Pons (tissue), 1 donor: ENCODE results near the gene HMOX2.

ENCODE experiments used
- DNase-seq: peaks from one replicate; pipeline ENCODE4 v3.0.0-alpha.2; 2016; ENCODE audit warnings: low spot score

HMOX2 gene

DNA sequence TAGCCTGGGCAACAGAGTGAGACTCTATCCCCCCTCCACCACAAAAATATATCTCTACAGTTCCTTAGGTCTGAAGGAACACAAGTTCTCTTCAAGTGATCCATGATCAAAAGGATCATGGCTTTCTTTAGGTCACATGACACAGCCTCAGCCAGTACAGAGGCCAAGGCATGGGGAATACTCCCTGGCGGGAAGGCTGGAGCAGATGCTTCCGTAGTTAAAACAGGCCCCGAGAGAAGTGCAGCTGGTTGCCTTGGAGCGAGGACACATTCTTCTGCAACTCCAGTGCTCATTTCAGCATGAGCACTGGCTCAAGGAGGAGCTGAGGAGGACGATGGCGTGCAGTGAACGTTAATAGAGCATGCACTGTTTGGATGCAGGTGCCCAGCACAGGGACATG lies 48.9 kb downstream of the HMOX2 start:
- DNase-seq, result peak; percentile 23

DNA sequence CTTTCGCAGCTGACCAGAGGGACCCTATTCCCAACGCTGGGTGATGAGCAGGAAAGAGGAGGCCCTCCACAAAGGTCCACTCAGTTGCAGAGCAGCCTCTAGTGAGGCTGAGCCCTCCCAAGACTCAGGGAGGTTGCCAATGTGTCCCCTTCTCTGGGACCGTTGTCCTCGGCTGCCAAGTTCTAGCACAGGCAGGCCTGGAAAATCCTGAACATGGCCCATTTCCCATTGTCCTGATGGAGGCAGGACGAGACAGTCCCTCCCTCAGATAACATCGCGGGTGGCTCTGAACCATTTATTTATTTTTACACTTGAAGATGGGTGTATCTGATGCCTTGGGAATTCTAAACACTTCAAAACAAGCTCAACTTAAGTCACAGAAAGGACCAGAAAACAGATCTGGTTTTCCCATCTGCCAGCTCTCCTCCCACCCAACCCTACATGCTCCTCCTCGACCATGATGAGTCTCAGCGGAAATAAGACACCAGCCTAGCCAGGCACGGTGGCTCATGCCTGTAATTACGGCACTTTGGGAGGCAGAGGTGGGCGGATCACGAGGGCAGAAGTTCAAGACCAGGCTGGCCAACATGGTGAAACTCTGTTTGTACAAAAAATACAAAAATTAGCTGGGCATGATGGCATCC lies 49.6 kb downstream of the HMOX2 start:
- peak; percentile 3 for DNase-seq

DNA sequence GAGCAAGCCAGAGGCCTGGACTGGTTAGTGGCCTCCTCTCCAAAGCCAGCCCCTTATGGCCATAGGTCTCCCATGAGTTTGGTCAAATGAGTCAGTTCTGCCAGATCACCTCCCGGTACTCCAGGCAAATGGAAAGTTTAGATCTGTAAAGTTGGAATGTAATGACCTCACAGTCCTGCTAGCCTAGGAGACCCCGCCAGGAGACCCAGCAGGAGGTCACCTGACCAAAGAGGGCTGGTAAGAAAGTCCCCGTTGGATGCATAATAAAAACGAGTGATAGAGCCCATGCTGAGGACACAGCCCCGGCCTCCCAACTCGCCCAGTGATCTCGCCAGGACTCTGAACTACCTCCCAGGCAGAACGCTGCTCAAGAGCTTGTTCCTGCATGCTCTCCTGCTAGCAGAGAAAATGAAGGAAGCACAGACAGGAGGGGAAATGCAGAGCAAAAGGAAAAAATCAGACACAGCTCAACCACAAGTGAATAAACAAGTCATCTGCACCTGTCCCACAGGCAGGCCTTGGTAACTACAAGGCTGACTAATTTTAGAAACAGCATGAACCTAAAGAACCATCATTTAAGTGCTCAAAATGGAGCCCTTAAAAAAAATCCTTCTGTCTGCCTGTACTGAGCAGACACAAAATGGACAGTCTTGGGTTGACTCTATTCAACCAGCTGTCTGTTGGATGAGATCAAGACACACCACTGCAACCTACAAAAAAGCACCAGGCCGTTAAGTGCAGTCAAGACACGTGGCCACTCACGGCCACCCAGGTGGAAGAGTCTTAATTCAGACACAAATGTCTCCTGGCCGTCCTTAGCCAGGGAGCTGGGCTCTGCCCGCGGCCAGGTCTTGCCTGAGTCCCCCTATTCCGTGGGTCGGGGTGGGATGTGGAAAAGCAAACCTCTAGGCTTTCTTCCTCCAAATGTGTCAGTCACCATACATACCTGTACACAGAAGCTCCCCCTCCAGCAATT lies 53.2 kb downstream of the HMOX2 start:
- DNase-seq, result peak; percentile 4

DNA sequence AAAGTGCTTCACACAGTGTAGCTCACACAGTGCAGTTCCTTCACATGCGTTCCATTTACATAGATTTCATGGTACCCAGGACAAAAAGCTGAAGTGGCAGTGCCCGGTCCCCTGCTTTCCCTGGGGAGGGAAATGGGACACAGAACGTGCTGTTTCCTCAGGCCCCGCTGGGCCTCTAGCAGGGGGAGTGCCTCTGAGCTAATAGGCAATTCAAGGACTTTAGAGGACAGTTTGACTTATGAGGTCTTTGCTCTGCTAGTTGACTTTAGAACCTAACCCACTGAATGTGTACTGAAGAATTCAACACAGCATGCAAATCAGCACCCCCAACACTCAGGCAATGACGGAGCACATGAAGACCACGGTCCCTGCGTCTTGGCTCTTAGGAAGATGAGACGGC lies 55.6 kb downstream of the HMOX2 start:
- no peak for DNase-seq

DNA sequence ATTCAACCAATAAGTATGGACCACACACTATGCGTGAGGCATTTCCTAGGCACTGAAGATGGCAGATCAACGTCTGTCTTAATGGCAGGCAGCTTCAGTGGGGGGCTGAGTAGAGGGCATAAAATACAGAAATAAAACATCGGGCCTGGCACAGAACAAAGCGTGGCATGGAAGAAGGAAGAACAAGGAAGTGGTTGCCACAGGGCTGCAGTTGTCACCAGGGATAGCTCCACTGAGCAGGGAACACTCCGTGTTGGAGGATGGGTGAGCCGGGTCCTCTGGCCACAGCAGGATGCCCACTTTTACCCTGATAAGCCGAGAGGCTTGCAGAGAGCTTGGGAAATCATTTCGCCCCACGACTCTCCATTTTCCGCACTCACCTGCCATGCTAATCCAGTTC lies 56.0 kb downstream of the HMOX2 start:
- no peak for DNase-seq

DNA sequence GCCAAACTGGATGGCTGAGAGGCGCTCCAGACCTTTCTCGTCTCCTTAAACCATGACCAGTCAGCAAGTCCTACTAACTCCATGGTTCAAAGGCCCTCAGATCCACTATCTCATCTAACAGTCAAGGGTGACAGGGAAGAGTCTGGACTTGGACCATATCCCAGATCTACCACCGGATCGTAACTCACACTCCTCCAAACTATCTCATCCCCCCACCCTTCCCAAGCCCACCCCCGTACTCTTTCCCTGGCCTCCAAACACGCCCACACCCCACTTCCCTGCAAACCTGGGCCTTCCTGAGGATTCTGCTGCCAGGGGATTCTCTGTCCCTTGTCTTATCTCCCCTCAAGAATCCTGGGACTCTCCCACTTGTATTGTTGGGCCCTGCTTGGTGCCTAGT lies 57.3 kb downstream of the HMOX2 start:
- no peak for DNase-seq

DNA sequence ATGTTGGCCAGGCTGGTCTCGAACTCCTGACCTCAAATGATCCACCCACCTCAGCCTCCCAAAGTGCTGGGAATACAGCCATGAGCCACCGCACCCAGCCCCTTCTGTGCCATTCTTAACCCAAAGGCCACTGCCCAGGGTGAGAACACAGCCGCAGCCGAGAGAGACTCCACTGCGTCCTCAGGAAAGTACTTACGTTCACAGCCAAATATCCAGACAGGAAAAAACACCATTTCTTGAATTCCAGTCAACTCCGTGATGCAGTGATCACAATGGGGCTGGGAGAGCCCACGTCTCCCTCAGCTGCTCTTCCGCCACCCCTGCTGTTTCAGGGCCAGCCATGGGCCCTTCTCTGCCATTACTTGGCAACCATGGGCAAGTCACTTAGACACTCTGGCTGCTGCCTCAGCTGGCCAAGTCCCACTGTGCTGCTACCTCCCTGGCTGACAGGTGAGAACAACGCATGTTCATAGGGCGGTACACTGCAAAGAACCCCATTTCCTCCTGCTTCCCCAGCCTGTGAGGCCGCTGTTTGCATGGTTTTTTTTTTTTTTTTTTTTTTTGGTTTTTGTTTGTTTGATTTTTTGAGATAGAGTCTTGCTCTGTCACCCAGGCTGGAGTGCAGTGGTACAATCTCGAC lies 58.1 kb downstream of the HMOX2 start:
- DNase-seq, result no peak

DNA sequence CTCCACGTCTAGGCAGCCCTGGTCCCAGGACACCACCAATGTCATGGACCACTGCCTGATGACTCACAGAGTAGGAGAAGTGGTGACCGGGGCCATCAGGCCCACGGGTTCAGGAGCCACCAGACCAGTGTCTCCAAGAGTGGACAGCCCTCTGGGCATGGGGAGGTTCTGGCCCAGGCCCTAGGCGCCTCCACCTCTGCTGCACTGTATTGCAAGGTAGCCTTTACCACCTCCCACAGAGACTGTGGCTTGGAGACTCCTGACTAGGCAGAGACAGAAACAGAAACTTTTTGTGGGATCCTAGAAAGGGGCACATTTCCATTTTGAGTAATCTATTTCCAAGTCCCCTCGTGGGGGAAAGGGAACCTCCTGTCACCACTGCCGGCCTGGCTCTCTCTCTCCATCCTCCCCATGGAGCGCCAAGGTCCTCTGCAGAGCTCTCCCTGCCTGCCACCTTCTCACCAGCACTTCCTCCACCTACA lies 59.5 kb downstream of the HMOX2 start:
- no peak for DNase-seq

DNA sequence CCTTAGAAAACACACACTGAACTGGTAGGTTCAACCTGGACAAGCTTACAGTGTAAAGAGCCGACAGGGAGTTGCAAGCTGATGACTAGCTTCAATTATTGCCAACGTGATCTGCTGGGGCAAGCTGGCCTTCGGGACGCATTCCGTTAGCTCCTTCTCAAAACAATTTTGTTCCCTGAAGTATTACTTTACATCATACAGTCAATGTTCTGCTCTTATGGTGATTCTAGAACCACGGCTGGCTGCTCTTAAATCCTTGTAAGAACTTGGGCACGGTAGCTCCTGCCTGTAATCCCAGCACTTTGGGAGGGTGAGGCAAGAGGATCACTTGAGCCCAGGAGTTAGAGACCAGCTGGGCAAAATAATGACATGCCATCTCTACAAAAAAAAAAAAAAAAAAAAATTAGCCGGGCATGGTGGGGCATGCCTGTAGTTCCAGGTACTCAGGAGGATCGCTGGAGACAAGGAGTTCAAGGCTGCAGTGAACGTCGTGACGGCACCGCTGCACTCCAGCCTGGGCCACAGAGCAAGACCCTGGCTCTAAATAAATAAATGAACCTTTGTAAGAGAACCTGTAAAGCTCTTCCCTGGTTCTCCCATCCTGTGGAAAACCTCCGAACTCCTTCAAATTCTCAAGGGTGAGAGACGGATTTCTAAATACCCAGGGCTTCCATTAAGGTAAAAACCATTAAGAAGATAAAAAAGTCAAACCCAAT lies 60.4 kb downstream of the HMOX2 start:
- no peak for DNase-seq

DNA sequence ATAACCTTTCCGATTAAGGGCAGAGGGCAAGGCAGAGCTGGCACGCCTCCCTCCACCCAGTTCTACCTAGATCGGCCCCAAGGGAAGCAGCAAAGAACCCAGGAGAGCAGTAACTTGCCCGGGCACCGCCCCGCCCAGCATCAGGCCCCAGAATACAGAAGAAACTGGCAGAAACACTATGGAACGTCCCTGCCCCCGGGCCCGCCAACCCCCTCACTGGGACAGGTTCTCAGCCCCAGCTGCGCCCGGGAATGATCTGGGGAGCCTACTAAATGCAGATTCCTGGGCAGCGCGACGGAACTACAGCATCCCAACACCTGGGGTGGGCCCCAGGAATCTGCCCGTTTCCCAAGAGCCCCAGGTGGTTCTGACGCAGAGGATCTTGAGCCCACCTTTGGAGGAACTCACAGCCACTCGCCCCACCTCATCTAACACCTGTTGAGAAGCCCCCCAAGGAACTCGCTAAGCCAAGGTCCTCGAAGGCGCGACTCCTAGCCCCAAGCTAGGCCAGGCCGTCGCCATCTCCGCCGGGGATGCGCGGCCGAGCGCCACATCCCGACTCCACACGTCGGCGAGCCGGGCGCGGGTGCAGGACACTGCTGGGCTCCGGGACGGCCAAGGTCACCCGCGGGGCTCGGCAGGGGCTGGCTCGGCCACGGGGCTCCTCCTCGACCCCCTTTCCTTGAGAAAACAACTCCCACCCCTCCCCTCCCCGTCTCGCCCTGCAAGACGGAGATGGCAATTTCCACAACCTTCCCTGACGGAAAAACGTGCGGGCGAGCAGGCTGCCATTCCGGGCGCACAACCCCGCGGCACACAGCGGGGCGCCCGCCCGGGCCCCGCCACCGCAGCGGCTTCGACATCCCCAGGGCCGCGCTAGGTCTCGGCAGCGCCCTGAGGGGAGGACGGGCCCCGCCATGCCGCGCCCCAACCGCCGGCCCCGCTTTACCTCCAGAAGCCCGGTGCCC lies 61.5 kb downstream of the HMOX2 start:
- no peak for DNase-seq

DNA sequence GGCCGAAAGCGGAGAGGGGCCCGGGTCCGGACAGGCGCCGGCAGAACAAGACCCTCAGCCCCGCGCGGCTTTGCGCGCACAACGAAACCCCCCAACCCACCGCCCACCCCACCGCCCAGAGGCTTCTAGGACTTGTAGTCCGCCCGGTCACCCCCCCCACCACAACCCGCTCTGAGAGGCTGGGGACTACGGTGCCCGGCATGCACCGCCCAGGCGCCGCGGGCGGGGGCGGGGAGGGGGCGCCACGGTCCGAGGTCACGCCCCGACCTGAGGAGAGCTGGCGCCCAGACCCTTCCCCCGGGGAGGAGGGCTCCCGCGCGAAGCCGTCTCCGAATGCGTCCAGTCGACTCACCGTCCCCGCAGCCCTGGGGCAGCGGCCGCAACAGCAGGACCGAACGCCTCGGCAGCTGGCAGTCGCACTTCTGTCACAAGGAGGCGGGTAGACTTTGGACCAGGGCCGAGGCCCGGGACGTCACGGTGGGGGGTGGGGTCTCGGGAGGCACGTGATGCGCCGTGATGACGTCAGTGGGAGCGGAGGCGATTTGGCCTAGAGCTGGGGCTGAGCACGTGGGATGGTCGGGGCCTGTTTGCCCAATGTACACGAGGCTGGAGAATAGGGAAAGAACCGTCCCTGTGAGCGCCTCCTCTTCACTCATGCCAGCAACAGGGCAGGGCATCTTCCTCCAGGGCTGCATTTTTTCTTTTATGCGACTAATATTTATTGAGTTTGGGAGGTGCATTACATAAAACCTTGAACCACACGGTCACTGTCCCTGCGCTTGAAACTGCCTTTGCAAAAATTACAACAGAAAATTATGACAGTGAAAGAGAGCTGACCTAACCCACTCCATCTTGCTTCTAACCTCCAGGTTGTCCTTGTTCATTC lies 62.4 kb downstream of the HMOX2 start, which contains the start of gene CDIP1:
TSS of gene CDIP1 (minus strand) at position 424 of the 886 bp plus-strand sequence. CDS start 24,643 bp downstream, outside the sequence.
- peak; percentile 94 for DNase-seq

DNA sequence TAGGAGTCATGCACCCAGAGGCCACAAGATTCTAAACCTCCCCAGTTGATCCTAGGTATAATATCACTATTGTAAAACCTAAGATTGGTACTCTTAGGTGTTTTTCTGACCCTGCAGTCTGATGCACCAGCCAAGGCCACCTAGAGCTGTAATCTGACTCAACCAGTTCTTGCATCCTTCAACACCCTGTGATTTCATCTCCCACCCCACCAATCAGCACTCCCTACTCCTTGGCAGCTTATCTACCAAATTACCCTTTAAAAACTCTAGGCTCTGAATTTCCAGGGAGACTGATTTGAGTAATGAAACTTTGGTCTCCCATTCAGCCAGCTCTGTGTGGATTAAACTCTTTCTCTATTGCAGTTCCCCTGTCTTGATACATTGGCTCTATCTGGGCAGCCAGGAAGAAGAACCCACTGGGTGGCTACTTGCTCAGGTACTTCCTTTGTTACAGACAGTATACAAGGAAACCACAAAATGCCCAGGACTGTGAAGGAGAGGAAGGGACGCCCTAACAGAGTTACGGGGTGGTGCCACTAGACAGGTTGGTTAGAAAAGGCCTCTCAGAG lies 63.6 kb downstream of the HMOX2 start:
- no peak for DNase-seq

DNA sequence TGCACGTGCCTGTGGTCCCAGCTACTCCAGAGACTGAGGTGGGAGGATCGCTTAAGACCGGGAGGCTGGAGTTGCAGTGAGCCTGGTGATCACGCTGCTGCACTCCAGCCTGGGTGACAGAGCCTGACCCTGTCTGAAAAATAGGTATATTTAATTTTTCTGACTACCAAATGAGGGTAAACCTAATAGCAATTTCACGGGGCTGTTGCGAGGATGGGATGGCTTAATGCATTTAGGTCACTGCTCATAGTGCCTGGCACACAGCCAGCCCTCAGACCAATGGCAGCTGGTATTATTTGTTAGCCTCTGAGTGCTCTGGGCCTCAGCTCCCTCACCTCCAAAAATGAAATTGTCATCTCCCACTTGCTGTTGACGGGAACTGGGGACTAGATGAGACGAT lies 68.3 kb downstream of the HMOX2 start:
- no peak for DNase-seq

DNA sequence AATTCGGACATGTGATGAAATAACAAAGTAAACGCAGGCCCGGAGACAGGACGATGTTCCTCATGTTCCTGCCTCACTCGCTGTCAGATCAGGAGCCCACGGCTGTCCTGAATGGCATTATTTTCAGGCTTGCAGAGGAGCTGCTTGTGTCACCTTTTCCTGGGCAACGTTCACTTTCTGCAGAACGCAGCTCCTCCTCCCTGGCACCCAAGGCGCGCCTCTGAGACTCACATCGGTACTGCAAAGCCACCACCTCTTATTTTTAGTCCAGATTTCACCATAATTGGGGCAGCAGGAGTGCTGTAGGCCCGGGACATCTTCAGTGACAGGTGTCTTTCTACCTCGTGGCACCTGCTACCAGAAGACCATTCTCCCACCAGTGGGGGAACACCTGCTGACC lies 71.9 kb downstream of the HMOX2 start:
- no peak for DNase-seq

DNA sequence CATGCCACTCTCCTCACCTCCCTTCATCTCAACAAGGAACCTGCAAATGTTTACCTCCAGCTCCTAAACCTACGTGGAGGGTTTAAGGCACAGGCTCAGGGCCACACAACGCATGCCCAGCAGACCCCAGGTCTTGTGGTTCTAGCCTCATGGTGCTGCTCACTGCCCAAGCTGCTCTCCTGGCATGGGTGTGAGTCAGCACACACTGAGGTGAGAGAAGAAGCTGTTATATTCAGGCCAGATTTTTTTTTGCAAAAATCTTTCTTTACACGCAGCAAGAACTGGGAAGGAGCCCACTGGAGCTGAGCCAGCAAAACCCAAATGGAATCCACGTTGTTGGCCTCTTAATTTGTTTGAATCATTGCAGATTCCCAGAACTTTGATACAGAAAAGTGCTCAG lies 74.4 kb downstream of the HMOX2 start:
- DNase-seq, result no peak

DNA sequence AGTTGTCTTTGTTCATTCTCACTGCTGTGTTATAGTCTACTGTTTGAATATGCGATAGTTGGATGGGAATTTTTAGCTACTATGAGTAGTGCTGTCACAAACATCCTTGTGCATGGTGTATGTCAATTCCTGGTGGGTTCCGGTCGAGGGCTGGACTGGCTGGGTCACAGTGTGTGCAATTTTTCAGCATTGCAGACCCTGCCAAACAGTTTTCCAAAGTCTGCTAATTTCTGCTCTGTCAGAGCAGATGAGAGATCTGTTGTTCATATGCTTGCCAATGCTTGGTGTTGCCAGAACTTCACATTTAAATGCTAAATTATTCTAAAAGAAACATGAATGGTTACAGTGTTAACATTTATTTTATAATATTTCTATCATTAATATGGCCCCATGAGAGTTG lies 76.3 kb downstream of the HMOX2 start:
- DNase-seq, result no peak

DNA sequence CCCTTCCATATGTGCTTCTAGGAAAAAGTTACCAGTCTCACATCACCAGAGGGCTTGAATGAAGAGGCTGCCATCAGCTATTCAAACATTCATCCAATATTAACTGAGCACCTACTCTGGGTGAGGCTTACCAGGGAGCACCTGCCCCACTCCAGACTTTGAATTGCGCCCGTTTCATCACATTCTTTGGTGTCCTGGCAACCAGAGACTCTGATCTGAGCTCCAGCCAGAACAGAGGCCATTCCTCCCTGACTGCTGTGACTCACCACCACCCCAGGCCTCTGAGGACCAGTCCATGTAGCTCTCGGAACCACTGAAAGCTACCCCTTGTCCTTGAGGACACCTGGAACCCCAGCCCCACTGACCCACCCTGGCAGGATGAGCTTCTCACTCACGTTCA lies 79.9 kb downstream of the HMOX2 start, which contains the start of gene C16orf96:
TSS of gene C16orf96 (plus strand) at position 229 of the 400 bp plus-strand sequence. CDS start at position 379, 150 bp downstream.
- DNase-seq, result no peak

DNA sequence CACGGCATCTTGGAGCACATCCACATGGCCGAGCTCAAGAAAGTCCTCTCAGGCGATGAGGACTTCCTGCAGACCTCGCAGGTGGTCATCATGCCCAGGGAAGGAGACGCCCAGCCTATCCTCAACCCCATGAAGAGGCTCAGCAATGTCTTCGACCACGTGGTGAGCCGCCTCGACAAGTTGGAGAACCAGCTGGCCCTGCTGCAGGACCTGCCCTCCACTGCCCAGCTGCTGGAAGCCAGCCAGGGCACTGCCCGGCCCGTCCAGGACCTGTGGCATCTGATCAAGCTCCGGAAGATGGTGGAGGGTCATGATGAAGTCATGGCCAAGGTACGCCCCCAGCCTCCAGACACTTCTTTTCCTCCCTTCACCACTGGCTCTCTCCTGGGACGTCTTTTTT lies 80.4 kb downstream of the HMOX2 start:
- no peak for DNase-seq

DNA sequence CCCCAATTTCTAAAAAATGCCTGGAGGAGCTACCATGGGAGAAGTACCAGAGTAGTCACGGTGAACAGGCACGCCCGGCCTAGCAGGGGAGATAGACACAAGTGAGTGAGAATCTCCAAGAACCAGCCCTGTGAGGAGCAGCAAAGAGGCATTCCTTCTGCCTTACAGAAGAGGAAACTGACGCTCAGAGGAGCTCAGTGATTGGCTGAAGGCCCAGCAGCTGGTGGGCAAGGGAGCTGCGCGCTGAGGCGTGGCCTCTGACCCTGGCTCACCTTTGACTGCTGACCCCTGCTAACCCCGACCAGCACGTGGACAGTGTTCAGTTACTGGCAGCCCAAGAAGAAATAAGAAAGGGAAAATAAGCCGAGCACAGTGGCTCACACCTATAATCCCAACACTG lies 81.8 kb downstream of the HMOX2 start:
- DNase-seq, result no peak
